ENCODE results near the gene SLC22A14.

DNA sequence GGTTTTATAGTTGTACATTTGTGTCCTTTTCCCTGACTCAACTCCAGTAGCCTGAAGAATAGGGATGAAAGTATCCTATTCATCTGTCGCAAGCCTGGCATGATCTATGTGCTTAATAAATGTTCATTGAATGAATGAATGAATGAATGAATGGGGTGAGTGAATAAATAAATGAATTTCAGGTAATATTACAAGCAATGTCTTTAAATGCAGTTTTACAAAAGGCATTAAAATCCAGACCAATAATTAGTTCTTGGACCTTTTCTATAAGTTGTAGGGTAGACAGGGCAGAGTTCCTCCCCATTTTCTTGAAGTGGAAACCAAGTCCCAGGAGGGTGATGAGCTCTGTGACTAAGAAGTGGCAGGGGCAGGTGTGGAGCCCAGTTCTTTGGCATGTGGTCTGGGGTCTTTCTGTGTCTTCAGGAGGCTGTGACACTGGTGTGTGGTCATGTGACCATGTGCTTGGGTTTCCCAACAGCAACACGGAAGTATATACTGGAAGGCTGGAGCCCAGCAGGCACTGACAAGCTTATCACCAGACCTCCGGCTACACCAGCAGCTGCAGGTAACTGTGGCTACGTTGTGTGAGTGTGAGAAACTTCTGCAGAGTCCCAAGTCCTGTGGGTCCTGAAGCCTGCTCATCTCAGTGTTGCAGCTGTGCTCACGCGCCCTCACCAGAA lies 82.8 kb downstream of the SLC22A14 start:
- TF ChIP-seq EZH2 (IDR thresholded peaks at IDR 0.05; ENCODE audit: borderline replicate concordance, low read depth, low read length, poor library complexity, severe bottlenecking): no peak
- TF ChIP-seq, protein P1, sequence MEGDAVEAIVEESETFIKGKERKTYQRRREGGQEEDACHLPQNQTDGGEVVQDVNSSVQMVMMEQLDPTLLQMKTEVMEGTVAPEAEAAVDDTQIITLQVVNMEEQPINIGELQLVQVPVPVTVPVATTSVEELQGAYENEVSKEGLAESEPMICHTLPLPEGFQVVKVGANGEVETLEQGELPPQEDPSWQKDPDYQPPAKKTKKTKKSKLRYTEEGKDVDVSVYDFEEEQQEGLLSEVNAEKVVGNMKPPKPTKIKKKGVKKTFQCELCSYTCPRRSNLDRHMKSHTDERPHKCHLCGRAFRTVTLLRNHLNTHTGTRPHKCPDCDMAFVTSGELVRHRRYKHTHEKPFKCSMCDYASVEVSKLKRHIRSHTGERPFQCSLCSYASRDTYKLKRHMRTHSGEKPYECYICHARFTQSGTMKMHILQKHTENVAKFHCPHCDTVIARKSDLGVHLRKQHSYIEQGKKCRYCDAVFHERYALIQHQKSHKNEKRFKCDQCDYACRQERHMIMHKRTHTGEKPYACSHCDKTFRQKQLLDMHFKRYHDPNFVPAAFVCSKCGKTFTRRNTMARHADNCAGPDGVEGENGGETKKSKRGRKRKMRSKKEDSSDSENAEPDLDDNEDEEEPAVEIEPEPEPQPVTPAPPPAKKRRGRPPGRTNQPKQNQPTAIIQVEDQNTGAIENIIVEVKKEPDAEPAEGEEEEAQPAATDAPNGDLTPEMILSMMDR (conservative IDR thresholded peaks at IDR 0.05; ENCODE audit: low read depth, low read length): no peak

Data from A673 (cell line).